IPS-NIHi11 (cell line): Measurements from ENCODE around the gene HOXD8.

Source experiments
- DNase-seq: peaks from one replicate; pipeline ENCODE4 v3.0.0; 2012; ENCODE audit warnings: mixed read lengths, low spot score

The HOXD8 gene

GRCh38 chr2:176117162-176117822 is 12.2 kb upstream of the HOXD8 start:
- DNase-seq: no peak

- DNase-seq: no peak
Measured at GRCh38 chr2:176117823-176118371, 11.6 kb upstream of the HOXD8 start.

GRCh38 chr2:176118601-176119339 is 10.7 kb upstream of the HOXD8 start:
- no peak for DNase-seq

GRCh38 chr2:176120364-176121189 is 8.9 kb upstream of the HOXD8 start:
- DNase-seq: no peak

GRCh38 chr2:176121190-176122051 is 8.1 kb upstream of the HOXD8 start:
- DNase-seq: no peak

GRCh38 chr2:176122052-176122682 is 7.3 kb upstream of the HOXD8 start:
- DNase-seq: no peak

- peak; percentile 68 for DNase-seq
Measured at GRCh38 chr2:176122683-176123410, 6.7 kb upstream of the HOXD8 start, which contains the start of gene HOXD9. TSS of gene HOXD9 (plus strand) at chr2:176122719. CDS start at chr2:176122769, 50 bp downstream.

- DNase-seq: no peak
Measured at GRCh38 chr2:176123411-176124109, 5.9 kb upstream of the HOXD8 start.

GRCh38 chr2:176124110-176124946 is 5.2 kb upstream of the HOXD8 start:
- DNase-seq: no peak

- no peak for DNase-seq
Measured at GRCh38 chr2:176124947-176125771, 4.3 kb upstream of the HOXD8 start.

- DNase-seq: no peak
Measured at GRCh38 chr2:176125772-176126054, 3.8 kb upstream of the HOXD8 start.

- peak; percentile 28 for DNase-seq
Measured at GRCh38 chr2:176126929-176127773, 2.4 kb upstream of the HOXD8 start.

- DNase-seq: no peak
Measured at GRCh38 chr2:176127774-176128072, 1.8 kb upstream of the HOXD8 start.

- no peak for DNase-seq
Measured at GRCh38 chr2:176128172-176128981, 1.1 kb upstream of the HOXD8 start.

GRCh38 chr2:176129813-176130146 is 275 bp downstream of the HOXD8 start:
- DNase-seq: no peak

GRCh38 chr2:176130147-176130956 is 847 bp downstream of the HOXD8 start:
- peak; percentile 59 for DNase-seq
